NB4 (cell line): ENCODE measurements around the gene TM4SF20.
A peak's percentile ranks its signal among the peaks of the same experiment; 100 is the strongest.

Source experiments
- DNase-seq: peaks from one replicate; pipeline ENCODE4 v3.0.0; 2010; ENCODE audit warnings: low read depth
- H3K4me3 ChIP-seq: one replicate; pipeline ENCODE4 v1.5.1; 2011; ENCODE audit warnings: mild to moderate bottlenecking, low read depth, low read length, moderate library complexity
- MYC ChIP-seq: IDR thresholded peaks from 2 replicates; pipeline ENCODE4 v1.6.1; 2011; ENCODE audit warnings: low read depth, low read length
- POLR2A ChIP-seq: IDR thresholded peaks from 2 replicates; pipeline ENCODE4 v1.6.1; 2011; ENCODE audit warnings: mild to moderate bottlenecking; ENCODE audit not compliant: insufficient read length; ENCODE audit errors: extremely low read depth
- TF ChIP-seq, protein P1 (sequence below): IDR thresholded peaks from one replicate; pipeline ENCODE4 v1.5.1; 2012; ENCODE audit warnings: low read depth, low read length
- TF ChIP-seq, protein P2 (sequence below): IDR thresholded peaks from 2 replicates; pipeline ENCODE4 v1.6.1; 2011; ENCODE audit warnings: low read depth, low read length

The TM4SF20 gene

DNA sequence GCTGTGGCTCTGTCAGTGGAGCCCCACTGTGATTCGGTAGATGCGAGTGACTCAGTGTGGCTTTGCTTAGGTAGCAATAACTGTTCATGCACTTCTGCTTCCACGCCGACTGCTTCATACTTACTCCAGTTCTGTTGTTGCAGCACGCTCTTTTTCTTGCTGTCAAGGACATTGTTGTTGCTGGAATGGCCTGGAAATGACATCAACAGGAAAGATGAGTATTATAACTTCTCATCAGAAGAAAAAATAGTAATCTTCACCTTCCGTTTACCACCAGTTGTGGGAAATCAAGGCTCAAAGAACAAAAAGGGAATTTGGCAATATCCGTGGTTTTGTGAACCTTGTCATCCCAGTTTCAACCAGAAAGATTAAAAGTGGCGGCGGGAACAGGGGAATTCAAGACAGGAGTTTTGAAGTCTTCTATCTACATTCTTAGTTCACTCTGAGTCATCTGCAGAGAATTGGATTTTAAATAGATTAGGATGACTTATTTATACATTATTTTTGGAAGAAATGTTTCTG lies 8.3 kb downstream of the TM4SF20 start:
- peak; percentile 82 for DNase-seq
- 0 out of 2 replicates have a peak, but pooled peaks have one; percentile 16 for TF ChIP-seq MYC
- TF ChIP-seq POLR2A = no peak
- TF ChIP-seq, protein P1, sequence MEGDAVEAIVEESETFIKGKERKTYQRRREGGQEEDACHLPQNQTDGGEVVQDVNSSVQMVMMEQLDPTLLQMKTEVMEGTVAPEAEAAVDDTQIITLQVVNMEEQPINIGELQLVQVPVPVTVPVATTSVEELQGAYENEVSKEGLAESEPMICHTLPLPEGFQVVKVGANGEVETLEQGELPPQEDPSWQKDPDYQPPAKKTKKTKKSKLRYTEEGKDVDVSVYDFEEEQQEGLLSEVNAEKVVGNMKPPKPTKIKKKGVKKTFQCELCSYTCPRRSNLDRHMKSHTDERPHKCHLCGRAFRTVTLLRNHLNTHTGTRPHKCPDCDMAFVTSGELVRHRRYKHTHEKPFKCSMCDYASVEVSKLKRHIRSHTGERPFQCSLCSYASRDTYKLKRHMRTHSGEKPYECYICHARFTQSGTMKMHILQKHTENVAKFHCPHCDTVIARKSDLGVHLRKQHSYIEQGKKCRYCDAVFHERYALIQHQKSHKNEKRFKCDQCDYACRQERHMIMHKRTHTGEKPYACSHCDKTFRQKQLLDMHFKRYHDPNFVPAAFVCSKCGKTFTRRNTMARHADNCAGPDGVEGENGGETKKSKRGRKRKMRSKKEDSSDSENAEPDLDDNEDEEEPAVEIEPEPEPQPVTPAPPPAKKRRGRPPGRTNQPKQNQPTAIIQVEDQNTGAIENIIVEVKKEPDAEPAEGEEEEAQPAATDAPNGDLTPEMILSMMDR = no peak
- no peak overlapping the region for H3K4me3 ChIP-seq

GRCh38 chr2:227370092-227370491 lies 9.0 kb downstream of the TM4SF20 start:
- no peak for DNase-seq
- no peak overlapping the region for H3K4me3 ChIP-seq
- TF ChIP-seq MYC (no peak), POLR2A (no peak)
- TF ChIP-seq, protein P1 = no peak
- TF ChIP-seq, protein P2, sequence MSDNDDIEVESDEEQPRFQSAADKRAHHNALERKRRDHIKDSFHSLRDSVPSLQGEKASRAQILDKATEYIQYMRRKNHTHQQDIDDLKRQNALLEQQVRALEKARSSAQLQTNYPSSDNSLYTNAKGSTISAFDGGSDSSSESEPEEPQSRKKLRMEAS = no peak

- no peak overlapping the region for H3K4me3 ChIP-seq
- peak; percentile 20 for DNase-seq
- no peak for TF ChIP-seq POLR2A
- TF ChIP-seq MYC = no peak
- TF ChIP-seq, protein P1 = no peak
- TF ChIP-seq, protein P2 = no peak
Observed at GRCh38 chr2:227368574-227368973, 10.5 kb downstream of the TM4SF20 start.

DNA sequence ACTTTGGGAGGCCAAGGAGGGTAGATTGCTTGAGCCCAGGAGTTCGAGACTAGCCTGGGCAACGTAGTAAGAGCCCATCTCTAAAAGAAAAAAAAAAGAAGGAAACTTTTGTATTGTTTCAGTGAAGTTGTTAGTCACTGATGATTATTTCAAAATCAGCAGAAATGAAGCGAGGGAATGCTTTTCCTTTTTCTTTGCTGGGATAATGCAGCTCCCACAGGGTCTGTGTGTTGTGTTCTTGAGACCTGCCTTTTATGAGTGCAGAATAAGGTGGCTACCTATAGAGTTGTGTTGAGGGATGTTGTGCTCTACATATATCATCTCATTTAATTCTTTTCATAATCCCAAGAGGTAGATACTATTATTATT lies 11.7 kb downstream of the TM4SF20 start:
- no peak for DNase-seq
- TF ChIP-seq MYC (no peak), POLR2A (no peak)
- TF ChIP-seq, protein P1 = no peak
- TF ChIP-seq, protein P2 = no peak
- no peak overlapping the region for H3K4me3 ChIP-seq

DNA sequence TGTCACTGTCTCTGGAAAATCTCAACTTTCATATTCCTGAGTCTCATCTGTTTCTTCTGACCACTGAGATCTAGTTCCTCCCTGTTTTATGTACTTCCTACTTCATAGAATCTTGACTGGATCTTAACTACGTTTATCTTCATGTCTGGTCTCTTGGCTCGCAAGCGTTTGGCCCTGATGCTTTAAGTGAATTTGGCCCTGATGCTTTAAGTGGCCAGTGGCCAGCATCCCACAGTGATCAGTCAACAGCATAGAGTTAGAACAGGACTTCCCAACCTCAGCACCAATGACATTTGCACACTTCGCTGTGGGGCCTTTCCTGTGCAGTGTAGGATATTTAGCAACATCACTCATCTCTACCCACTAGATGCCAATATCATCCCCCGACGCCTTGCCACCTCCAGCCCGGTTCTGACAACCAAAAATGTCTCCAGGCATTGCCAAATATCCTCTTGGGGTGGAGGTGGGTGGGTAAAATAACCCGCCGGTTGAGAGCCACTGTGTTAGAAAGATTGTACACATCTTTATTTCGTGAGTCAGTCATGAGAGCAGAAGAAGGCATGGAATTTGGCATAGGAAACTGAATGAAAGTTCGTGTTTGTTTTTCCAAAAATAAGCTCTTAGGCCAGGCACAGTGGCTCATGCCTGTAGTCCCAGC lies 12.2 kb downstream of the TM4SF20 start:
- TF ChIP-seq, protein P2 = no peak
- no peak for TF ChIP-seq MYC
- no peak for TF ChIP-seq POLR2A
- TF ChIP-seq, protein P1 = no peak
- no peak overlapping the region for H3K4me3 ChIP-seq
- no peak for DNase-seq
